ENCODE data around the gene CEP41.
A peak's percentile ranks its signal among the peaks of the same experiment; 100 is the strongest.

CEP41 gene, protein sequence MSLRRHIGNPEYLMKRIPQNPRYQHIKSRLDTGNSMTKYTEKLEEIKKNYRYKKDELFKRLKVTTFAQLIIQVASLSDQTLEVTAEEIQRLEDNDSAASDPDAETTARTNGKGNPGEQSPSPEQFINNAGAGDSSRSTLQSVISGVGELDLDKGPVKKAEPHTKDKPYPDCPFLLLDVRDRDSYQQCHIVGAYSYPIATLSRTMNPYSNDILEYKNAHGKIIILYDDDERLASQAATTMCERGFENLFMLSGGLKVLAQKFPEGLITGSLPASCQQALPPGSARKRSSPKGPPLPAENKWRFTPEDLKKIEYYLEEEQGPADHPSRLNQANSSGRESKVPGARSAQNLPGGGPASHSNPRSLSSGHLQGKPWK

DNA sequence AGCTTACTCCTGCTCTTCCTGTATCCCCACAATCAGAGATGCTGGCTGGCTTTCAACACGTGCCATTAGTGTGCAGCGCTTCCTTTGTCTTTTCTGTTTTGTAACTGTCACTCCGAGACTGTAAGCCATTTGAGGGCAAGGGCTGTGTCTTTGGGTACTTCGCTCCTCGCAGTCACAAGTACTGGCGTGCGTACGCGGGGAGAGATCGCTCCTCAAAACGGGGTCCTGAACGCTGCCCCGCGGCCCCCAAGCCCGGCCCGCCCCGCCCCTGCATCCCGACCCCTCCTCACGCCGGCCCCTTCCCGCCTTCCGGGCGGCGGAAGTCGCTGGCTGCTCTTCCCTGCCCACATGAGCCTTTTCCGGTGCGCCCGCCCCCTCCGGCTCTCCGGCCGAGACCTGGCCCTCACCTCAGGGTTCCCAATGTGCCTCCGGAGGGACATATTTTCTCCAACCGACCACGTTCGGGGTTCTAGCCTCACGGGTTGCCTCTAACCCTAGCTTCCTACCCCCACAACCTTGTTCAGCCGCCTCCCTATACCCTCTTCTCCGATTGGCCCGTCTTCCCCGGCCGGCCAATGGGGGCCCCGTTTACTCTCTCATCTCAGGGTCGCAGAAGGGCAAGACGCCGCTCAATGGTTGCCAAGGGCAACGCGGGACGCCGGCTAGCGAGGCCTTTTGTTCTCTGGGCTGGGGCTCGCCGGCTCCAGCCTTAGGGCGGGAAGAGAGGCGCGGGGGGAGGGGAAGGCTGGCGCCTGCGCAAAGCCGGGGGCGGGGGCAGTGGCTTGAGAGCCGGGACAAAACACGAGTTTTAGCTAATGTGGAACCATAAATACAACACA, at the start of gene CEP41:
TSS of gene CEP41 (minus strand) at position 490 of the 839 bp plus-strand sequence. CDS start at position 440, 50 bp downstream.
- peak; percentile 75 to 83 for DNase-seq (ENCODE audit: low read depth in 2 of 2, low spot score in 1 of 2)

DNA sequence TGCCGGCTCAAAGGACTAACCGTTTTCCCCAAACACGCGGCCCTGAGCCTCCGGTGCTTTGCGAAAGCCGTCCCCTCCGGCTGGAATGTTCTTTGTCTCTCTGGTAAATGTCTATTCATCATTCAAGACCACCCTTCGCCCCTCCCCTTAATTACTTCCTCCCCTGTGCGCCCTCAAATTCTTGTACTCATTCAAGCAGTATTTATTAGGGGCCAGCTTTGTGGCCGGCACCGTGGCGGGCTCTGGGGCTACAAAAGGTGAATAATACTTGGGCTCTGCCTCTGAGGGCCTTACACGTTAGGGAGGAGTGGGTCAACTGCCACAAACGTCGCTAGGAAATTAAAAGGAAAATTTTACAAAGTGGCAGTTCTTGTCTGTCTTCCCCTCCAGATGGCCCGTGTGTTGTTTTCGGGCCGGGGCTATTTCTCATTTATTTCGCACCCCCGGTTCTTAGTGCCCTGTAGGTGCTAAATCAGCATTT, 49.5 kb upstream of the CEP41 start:
- DNase-seq (ENCODE audit: low read depth in 2 of 2, low spot score in 1 of 2), result no peak

DNA sequence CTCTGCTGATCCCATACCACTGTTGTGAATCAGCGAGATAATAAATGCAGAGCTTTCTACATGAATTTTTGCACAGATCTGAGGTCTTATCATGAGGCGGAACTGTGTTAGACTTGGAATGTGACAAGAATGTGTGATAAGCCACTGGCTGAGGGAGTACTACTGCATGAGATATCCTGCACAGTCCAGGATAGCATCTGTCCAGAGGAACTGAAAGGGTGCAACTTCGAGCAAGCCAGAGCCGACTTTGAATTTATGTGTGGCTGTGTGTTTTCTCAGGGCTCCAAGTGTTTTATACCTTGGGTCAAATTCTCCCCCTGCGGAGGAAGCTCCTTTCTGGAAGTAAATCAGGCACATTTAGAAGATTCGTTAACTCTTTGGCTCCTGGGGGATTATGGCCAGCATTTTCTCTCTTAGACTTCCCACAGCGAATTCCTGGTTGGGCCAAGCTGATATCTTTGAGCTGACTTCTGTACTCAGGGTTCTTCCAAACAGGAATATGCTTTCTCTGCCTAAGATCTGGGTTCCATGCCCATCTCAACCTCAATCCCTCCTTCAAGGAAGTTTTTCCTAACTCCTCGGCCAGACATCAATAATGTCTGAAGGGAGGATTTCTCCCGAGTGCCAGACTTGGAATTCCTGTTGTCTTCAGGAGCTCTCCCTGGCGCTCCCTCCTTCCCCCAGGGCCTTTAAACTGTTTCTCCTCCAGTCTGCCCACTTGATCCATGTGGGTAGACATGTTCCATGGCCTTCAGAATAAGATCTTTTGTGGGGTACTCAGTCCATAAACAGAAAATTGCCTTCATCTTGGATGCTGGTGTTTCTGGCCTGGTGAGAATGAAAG, 48.5 kb upstream of the CEP41 start:
- DNase-seq (ENCODE audit: low read depth in 2 of 2, low spot score in 1 of 2), result no peak

DNA sequence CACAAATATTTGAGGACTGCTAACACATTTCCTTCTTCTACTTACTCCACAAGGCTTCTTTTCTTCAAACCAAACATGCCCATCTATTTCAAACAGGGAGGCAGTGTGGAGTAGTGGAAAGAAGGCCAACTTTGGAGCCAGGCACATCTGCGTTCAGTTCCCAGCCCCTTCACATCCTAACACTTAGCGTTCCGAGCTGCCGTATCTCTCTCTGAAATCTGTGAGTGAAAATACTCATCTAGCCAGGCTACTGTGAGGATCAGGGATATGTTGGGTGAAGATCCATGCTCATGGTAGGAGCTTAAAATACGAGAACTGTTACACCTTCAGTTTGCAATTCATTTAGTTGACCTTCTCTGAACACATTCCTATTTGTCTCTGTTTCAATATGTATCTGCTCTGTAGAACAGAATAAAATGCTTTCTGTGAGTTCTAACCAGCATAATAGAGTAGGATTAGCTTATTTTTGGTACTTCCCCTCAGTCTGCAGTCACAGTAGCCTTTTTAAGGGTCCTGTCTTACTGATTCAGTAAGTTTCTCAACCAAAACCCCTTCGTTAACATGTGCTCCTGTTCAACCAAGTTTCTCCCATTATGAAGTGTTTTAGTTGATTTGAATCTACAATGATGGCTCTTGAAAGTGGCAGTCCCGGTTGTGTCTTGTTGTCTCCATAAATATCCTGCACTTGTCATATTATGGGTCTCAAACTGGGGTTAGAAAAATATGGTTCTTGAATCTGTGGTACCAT, 47.8 kb upstream of the CEP41 start:
- no peak for DNase-seq (ENCODE audit: low read depth in 2 of 2, low spot score in 1 of 2)

DNA sequence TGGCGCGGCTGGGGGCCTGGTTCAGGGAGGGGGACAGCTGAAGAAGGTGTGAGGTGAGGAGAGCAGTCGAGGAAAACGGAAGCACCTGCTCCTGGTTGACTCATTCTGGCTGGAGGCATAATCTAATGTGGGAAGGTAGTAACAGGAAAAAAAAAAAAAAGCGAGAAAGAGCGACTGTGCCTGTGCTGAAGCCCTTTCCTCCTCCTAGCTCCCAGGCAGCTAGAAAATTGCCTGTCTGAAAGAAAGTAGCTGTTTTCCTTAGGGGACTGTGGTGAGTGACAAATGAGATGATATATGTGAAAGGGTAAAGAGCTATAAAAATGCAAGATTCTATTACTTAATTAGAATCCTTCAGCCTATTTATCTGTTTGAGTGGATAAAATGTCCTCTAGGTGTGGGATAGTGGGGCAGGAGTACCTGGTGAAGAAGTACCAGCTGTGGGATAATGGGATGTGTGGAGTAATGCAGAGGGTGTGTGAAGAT, 46.2 kb upstream of the CEP41 start:
- DNase-seq (ENCODE audit: low read depth in 2 of 2, low spot score in 1 of 2), result no peak

DNA sequence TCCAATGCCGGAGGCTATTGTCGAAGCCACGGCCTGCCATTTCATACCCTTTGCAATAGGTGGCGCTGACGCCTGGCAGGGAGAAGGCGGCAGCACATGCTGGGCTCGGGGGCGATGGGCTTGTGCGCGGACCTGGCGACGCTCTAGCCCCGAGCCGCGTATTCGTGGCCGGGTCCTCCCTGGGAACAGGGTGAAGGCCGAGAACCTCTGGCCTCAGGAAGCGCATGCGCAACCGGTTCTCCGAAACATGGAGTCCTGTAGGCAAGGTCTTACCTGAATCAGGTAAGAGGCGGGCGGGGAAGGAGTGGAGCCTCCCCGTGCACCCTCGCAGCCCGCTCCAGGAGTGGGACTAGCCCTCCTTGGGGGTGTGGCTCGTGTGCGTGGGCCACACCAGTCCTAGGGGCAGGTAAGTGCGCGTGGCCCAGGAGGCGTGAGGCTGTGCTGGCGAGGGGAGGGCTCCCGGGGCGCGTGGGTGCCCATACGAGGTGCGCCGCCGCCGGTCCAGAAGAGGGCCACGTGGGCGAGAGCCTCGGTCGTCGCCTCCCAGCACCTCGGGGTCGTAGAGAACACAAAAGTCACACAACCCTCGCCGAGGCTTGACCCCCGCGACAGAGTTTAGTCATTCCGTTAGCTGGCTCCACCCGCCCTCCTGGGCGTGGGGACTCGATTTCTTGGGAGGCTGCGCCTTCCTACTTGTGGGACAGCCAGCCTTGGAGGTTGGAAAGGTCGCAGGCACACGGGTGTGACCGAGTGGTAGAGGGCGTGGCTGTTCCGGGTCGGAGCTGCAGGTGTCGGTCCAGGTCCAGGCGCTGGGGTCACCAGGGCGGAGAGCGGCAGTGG, 45.5 kb upstream of the CEP41 start:
- DNase-seq (ENCODE audit: low read depth in 2 of 2, low spot score in 1 of 2), result peak; percentile 13 to 23

DNA sequence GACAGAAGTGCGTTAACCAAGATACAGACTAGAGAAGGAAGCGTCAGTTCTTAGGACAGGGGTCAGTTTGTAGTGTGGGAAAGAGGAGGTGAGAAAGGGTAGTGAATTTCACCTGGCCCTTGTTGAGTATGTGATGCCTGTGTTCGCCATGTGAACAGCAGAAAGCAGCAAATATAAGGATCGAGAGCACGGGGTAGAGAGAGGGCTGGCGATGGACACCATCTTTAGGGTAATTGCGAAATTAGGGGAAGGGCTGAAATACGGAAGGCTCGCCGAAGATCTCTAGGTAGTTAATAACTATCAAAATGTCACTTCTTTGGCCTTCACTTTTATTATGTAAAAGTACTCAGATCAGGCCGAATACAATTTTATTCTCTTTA, 44.9 kb upstream of the CEP41 start:
- no peak for DNase-seq (ENCODE audit: low read depth in 2 of 2, low spot score in 1 of 2)

DNA sequence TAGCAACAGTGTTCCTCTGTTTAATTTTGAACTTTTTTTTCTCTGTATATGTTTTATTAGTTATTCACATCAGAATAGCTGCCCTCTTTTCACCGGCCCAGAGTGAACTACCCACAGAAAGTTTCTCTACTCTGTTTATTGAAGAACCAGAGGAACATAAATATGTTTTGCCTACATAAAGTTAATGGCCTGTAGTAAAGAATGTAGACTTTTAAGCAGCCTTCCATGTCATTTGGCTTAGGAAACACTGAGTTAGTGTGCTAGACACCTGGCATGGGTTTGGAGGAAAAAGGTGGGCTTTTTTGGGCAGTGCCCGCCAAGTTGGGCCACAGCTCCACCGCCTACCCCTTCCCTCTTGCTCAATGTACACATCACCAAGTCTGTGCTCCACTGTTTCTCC, 42.2 kb upstream of the CEP41 start:
- DNase-seq (ENCODE audit: low read depth in 2 of 2, low spot score in 1 of 2), result no peak

DNA sequence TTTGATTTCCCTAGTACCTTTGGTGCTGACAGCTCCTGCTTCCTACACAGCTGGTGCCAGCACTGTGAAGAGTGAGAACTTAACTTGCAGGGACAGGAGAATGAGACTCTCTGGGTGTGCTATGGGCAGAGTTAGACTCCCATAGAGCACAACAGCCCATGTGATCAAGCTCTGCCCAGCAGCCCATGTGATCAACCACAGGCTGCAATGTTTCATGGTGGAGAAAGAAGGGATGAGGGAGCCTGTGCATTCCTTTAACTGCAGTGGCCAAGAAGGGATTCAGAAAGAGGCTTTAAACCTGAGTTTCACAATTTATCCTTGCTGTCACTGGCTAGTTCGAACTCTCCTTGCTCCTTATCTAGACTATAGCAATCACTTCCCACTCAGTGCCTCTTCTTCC, 41.1 kb upstream of the CEP41 start:
- DNase-seq (ENCODE audit: low read depth in 2 of 2, low spot score in 1 of 2), result no peak

DNA sequence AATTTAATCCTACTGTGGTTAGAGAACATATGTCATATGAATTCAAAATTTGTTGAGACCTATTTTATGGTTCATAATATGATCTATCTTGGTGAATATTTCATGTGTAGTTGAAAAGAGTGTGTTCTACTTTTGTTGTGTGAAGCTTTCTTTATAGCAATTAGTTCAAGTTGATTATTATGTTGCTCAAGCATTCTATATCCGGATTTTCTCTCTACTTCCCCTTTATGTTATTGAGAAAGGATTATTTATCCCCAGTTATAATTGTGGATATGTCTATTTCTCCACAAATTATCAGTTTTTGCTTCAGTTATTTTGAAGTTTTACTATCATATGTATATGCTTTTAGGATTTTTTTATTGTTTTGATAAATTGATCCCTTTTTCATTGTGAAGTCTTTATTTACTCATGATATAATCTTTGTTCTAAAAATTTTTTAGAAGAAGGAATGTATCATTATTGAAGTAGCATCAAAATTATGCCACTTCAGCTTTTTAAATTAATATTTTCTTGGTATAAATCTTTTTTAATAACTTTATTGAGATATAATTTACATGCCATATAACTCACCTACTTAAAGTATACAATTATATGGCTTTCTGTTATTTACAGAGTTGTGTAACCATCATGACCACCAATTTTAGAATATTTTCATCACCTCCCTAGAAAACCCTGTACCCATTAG, 39.0 kb upstream of the CEP41 start:
- no peak for DNase-seq (ENCODE audit: low read depth in 2 of 2, low spot score in 1 of 2)

DNA sequence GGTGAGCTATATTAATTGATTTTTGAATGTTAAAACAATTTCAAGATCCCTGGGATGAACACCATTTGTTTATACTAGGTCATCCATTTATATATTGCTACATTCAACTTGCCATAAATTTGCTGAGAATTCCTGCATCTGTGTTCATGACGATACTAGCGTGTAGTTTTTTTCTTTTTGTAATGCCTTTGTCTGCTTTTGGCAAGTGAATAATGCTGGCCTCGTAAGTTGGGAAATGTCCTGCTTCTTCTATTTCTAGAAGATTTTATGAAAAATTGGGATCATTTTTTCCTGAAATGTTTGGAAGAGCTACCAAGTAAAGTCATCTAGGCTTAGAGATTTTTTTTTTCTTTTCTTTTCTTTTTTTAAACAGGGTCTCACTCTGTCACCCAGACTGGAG, 38.2 kb upstream of the CEP41 start:
- no peak for DNase-seq (ENCODE audit: low read depth in 2 of 2, low spot score in 1 of 2)

DNA sequence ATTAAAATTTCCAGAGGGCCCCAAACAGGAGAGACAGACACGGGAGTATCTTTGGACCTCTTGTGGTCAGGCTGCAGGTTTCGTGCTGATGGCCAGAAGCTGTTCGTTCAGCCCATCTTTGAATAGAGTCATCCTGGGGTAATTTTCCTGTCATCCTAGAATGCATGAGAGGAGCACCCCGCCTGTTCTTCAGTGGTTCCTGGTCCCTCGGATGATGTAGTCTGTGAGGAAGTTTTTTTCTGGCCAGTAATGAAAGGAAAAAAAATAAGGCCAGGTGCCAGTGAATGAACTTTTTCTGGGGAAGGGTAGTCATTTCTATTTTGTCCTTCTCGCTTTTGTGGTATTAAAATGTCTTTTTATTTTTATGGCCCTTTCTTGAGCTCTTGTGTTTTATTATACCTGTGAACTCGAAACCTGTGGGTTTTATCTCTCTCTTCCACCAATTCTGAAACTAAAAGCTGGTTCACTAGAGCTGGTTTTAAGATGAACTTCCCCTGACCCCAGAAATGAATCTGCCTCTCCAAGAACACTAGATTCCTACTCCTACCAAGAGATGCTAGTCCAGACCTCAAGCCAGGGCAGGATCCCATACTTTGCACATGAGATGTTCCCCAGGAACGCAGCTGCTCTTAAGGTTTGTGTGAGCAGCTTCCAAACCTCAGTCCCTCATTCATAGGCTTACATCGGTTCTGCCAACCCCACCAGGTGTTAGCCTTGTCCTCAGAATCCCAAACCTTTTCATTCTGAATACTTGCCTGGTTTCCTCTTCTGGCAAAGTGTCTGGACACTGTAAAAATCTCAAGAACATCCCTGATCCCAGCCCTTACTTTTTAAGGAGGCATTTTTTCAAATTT, 35.7 kb upstream of the CEP41 start:
- DNase-seq (ENCODE audit: low read depth in 2 of 2, low spot score in 1 of 2), result no peak

DNA sequence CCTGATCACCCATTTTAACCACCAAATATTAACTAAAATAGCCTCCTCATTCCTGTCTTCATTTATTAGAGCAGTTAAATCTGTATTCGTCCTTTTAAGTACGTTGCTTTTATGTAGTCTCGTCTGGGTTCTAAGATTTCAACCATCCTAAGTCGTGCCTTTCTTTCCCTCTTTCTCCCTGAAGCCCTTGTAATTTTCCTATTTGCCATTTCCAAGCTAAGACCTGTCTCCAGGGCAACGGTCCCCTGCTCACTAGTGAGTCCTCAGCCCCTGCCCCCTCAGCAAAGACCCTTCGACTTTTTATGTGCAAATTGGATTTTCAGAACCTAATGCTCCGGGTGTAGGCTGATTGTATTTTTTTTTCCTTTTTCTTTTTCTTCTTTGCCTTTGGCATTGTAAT, 35.0 kb upstream of the CEP41 start:
- DNase-seq (ENCODE audit: low read depth in 2 of 2, low spot score in 1 of 2), result no peak

DNA sequence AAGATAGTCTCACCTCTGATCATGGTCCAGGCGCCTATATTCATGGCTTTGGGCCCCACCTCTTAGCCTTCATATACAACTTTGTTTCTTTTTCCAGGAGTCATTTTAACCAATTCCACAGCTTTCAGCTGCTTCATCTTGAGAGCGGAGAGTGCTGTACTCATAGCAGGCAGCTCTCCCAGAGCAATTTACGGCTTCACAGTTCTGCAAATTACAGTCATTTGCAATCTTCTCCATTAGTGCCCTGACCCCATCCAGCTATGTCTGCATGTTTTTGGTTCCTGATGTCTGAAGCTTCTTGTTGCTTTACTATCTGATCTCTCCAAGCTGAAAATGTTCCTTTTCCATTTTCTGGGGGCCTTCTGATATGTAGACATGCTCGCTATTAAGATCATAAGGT, 33.1 kb upstream of the CEP41 start:
- no peak for DNase-seq (ENCODE audit: low read depth in 2 of 2, low spot score in 1 of 2)

DNA sequence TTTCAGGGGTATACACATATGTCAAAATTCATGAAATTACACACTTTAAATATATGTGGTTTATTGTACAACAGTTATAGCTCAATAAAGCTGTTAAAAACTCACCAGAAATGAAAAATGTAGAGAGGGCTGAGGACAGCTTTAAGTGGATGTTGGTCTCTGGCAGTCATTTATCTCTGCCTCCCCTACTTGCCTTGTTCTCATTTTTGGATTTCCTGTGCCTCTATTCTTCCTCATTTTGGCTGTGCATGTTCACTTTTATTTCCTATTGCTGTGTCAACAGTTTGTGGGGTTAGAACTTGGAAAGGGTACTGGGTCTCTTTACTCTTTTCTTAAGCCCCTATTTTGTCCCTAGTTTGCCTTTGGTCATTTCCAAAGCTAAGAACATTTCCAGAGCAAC, 32.5 kb upstream of the CEP41 start:
- DNase-seq (ENCODE audit: low read depth in 2 of 2, low spot score in 1 of 2), result no peak

DNA sequence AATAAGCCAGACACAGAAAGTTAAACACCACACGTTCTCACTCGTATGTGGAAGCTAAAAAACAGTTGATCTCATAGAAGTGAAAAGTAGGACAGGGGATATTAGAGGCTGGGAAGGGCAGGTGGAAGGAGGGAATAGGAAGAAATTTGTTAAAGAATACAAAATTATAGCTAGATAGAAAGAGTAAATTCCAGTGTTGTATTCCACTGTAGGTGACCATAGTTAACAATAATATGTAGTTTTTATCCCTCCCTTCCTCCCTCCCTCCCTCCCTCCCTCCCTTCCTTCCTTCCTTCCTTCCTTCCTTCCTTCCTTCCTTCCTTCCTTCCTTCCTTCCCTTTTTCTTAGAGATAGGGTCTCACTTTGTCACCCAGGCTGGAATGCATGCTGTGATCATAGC, 31.2 kb upstream of the CEP41 start:
- no peak for DNase-seq (ENCODE audit: low read depth in 2 of 2, low spot score in 1 of 2)

DNA sequence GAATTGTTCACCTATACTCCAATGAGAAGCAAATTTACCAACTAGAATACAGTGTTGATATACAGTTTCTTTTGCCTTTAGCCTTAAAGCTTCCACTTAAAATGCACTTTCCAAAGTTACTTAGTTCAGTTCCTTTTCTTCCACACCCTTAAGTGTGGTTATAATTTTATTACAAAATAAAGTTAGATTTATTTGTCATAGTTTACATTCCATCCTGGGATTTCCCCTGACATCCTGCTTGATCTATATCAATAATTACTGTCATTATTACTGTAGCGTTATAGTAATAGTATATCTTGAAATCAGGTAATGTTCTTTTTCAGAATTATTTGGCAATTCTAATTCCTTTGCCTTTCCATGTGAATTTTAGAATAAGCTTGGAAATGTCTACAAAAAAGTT, 27.8 kb upstream of the CEP41 start:
- no peak for DNase-seq (ENCODE audit: low read depth in 2 of 2, low spot score in 1 of 2)
